ENCODE measurements around the gene LRRN2.
"Not testable (repeated sequence)": the region's sequence is repeated elsewhere in the genome, so short reads cannot be mapped to it uniquely, and the experiment has no call there.

Gene LRRN2

GRCh38 chr1:204571631-204572030, 113.9 kb downstream of the LRRN2 start:
- no peak for DNase-seq

- no peak for DNase-seq
Observed at GRCh38 chr1:204571128-204571527, 114.4 kb downstream of the LRRN2 start.

GRCh38 chr1:204570021-204570420, 115.5 kb downstream of the LRRN2 start:
- DNase-seq: not testable (repeated sequence)

DNA sequence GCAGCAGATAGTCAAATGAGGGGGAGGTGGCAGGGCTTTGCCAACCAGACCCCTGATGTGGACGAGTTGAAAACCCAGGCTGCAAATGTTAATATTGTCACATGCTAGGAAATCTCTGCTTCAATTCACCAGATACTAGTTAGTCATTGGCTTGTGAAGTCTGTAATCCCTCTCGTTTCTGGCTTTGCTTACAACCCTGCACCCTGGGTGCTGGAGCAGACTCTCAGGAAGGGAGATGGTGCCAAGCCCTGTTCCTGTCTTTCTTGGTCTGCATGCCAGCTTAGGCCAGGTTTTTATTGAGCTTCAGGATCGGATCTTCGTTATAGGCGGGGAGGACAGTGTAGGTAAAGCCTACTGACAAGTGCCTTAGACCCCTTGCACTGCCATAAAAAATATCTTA, 116.1 kb downstream of the LRRN2 start:
- no peak for DNase-seq

GRCh38 chr1:204568576-204569315, 116.8 kb downstream of the LRRN2 start:
- DNase-seq: no peak
